Astrocyte (in vitro differentiated cells and primary cell): Measurements from ENCODE around the gene ERBB2.

ENCODE experiments used
- EZH2 ChIP-seq: IDR thresholded peaks from 2 replicates; pipeline ENCODE4 v1.6.1; 2012; ENCODE audit warnings: mild to moderate bottlenecking, low read length, inconsistent platforms; ENCODE audit not compliant: insufficient read depth
- TF ChIP-seq, protein P1 (sequence below): IDR thresholded peaks from 2 replicates; pipeline ENCODE4 v1.5.1; 2011; ENCODE audit warnings: low read depth, mild to moderate bottlenecking, inconsistent platforms, low read length, moderate library complexity; ENCODE audit not compliant: insufficient read depth

GRCh38 chr17:39670746-39671145, 29.1 kb upstream of the ERBB2 start:
- TF ChIP-seq, protein P1, sequence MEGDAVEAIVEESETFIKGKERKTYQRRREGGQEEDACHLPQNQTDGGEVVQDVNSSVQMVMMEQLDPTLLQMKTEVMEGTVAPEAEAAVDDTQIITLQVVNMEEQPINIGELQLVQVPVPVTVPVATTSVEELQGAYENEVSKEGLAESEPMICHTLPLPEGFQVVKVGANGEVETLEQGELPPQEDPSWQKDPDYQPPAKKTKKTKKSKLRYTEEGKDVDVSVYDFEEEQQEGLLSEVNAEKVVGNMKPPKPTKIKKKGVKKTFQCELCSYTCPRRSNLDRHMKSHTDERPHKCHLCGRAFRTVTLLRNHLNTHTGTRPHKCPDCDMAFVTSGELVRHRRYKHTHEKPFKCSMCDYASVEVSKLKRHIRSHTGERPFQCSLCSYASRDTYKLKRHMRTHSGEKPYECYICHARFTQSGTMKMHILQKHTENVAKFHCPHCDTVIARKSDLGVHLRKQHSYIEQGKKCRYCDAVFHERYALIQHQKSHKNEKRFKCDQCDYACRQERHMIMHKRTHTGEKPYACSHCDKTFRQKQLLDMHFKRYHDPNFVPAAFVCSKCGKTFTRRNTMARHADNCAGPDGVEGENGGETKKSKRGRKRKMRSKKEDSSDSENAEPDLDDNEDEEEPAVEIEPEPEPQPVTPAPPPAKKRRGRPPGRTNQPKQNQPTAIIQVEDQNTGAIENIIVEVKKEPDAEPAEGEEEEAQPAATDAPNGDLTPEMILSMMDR = no peak
- no peak for TF ChIP-seq EZH2
